Mammary epithelial cell (primary cell): ENCODE measurements around the gene ZSCAN31.

Source experiments
- CTCF ChIP-seq, 2 donors: IDR thresholded peaks in 1 of 2; conservative IDR thresholded peaks in 1 of 2; 2 replicates each; pipeline ENCODE4 v1.5.1; 2011 to 2012; ENCODE audit warnings: inconsistent platforms in 2 of 2, low read length in 2 of 2, mild to moderate bottlenecking in 2 of 2, control low read depth in 1 of 2, low read depth in 1 of 2; ENCODE audit not compliant: insufficient read depth in 1 of 2; ENCODE audit errors: extremely low read depth in 1 of 2
- EZH2 ChIP-seq: IDR thresholded peaks from 2 replicates; pipeline ENCODE4 v1.6.1; 2012; ENCODE audit warnings: low read length, inconsistent platforms, borderline replicate concordance

- TF ChIP-seq CTCF (conservative IDR thresholded peaks at IDR 0.05 in 1 of 2, IDR thresholded peaks at IDR 0.05 in 1 of 2; ENCODE audit: extremely low read depth in 1 of 2, insufficient read depth in 1 of 2, low read depth in 1 of 2, low read length in 2 of 2) (no peak), EZH2 (no peak)
Observed at GRCh38 chr6:28354688-28355554, 19.0 kb upstream of the ZSCAN31 start.
